ENCODE data around the gene PTCD3. TPM values are rescaled to one million over a fixed set of nuclear protein-coding genes. Genes with fewer than 3 reads are reported as not detected.

Gene PTCD3
- total RNA-seq, 2 experiments from 2014 or later = 136 to 139 TPM

DNA sequence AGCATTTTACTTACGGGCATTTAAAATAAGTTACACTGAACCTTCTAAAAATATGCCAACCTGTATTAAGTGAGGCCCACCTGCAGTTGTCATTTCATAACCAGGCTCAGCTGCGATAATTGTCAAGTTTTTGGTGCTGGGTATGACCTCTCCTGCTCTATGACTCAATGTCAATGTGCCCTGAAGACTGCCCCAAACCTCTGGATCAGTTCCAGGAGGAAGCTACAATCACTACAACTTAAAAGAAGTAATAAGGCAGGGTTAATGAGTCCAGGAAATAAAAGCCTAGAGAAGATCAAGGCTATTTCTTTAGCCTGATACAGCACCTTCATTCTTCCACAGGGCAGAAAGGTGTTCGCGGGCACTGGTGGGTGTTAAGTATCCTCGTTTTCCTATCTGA lies 23.3 kb upstream of the PTCD3 start:
- peaks cover 35% of the 10 kb centered on the region for H3K36me3 Mint-ChIP-seq (ENCODE audit: low read depth)
- no peaks in the 10 kb centered on the region for H3K27me3 Mint-ChIP-seq (ENCODE audit: low read depth)
- H3K27ac Mint-ChIP-seq = no peak overlapping the region
- ATAC-seq (no peak), DNase-seq (no peak)
- no peaks in the 10 kb centered on the region for H3K9me3 Mint-ChIP-seq (ENCODE audit: insufficient read depth)
- ChIA-PET POLR2A (no interaction called here), CTCF (interaction anchor here (1.2 to 11.8 kb wide), 3 partner anchors 194 to 354 kb away, joined by 5 to 442 read pairs (median 5); partner anchors contain the start of gene ST3GAL5)
- H3K4me3 Mint-ChIP-seq = no peak overlapping the region
- H3K4me1 Mint-ChIP-seq (ENCODE audit: low read depth) = peaks cover 31% of the 10 kb centered on the region

DNA sequence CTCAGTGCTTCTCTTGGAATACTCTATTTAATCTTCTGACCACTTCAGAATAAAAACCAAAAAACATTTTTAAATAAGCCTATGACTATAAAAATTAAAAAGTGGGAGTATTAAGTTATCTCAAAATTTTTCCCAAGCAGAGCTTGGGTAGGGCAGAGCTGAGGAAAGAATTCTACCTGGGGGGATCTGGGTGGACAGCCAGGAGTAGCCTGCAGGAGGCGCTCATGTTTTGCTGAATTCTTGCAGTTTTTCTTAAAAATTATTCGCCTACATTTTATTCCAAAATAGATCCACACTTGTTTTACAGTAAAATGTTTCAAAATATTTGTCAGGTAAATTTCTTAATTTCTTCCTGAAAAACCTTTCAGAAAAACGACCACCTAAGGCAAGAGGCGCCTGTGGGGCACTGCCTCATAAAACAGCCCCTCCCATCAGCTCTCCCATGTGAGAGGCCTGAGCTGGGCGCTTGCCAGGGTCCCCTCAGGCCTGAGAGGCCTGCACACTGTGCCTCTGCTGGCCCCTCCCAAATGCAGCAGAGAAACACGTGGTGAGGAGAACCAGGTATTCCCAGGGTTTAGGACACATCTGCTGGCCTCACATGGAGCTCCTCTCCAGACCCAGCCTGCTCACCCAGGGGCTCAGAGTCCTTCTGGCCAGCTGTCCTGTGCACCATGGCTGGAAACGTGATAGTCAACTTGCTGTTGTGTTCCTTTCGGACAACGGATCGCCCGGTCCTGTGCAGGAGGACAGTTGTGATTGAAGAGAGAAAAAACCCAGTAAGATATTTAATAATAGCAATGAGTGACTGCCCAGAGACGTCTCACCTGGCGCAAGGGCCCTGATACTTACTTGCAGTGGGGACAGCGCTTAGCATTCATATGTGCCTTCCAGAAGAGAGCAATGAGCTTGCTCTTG lies 17.8 kb upstream of the PTCD3 start:
- Mint-ChIP-seq H3K27me3 (ENCODE audit: low read depth) (no peaks in the 10 kb centered on the region), H3K36me3 (ENCODE audit: low read depth) (peaks cover 34% of the 10 kb centered on the region), H3K4me3 (no peak overlapping the region), H3K4me1 (ENCODE audit: low read depth) (no peaks in the 10 kb centered on the region), H3K27ac (no peak overlapping the region), H3K9me3 (ENCODE audit: insufficient read depth) (no peaks in the 10 kb centered on the region)
- DNase-seq = no peak
- POLR2A ChIA-PET = no interaction called here
- CTCF ChIA-PET = interaction anchor here (0.7 to 2.4 kb wide), 20 partner anchors 8 to 431 kb away, joined by 3 to 15 read pairs (median 4); partner anchors contain the start of gene ST3GAL5
- no peak for ATAC-seq

DNA sequence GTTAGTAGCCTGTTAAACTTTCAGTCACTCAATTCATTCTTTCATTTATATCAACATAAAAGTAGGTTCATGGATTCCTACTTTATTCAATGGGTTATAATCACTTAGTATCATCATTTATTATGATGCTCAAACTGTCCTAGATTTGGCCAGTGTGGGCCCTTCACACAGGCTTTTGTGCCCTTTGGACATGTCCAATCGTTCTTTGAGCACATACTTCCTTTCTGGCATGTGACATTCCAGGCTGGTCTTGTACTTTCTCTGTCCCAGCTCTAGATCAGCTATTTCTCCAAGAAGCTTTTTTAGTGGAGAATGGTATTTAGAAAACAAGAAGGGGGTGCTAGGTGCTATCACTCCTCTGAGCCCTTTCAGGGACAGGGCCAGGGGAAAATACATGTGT lies 11.8 kb upstream of the PTCD3 start:
- no peak for DNase-seq
- Mint-ChIP-seq H3K27me3 (ENCODE audit: low read depth) (no peaks in the 10 kb centered on the region), H3K36me3 (ENCODE audit: low read depth) (peaks cover 54% of the 10 kb centered on the region), H3K27ac (no peak overlapping the region), H3K4me3 (no peak overlapping the region), H3K9me3 (ENCODE audit: insufficient read depth) (no peaks in the 10 kb centered on the region), H3K4me1 (ENCODE audit: low read depth) (peaks cover 6% of the 10 kb centered on the region)
- POLR2A ChIA-PET = no interaction called here
- no peak for ATAC-seq
- CTCF ChIA-PET = interaction anchor here (2.5 kb wide), 1 partner anchor 15 kb away, joined by 5 read pairs; no protein-coding TSS in a partner anchor

DNA sequence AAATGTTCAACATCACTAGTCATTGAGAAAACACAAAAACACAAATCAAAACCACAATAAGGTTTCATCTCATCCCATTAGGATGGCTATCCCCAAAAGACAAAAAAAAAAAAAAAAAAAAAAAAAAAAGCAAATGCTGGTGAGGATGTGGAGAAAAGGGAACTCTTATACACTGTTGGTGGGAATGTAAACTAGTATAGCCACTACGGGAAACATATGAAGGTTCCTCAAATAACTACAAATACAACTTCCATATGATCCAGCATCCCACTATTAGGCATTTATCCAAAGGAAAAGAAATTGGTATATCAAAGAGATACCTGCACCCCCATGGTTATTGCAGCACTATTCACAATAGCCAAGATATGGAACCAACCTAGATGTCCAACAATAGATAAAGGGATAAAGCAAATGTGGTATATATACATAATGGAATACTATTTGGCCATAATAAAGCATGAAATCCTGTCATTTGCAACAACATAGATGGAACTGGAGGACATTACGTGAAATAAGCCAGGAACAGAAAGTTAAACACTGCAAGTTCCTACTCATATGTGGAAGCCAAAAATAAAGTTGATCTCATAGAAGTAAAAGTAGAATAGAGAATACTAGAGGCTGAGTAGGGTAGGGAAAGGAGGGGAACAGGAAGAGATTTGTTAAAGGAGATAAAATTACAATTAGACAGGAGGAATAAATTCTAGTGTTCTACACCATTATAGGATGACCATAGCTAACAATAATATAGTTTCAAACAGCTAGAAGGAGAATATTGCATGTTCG lies 8.7 kb upstream of the PTCD3 start:
- POLR2A ChIA-PET = interaction anchor here (1.7 kb wide), 1 partner anchor 9 kb away, joined by 14 read pairs; the partner anchor contains the start of genes POLR1A and PTCD3
- ATAC-seq = no peak
- CTCF ChIA-PET = interaction anchor here (1.7 kb wide), 1 partner anchor 267 kb away, joined by 4 read pairs; no protein-coding TSS in a partner anchor
- peaks cover 4% of the 10 kb centered on the region for H3K9me3 Mint-ChIP-seq (ENCODE audit: insufficient read depth)
- no peaks in the 10 kb centered on the region for H3K27me3 Mint-ChIP-seq (ENCODE audit: low read depth)
- H3K27ac Mint-ChIP-seq = no peak overlapping the region
- H3K4me3 Mint-ChIP-seq = no peak overlapping the region
- H3K36me3 Mint-ChIP-seq (ENCODE audit: low read depth) = peaks cover 57% of the 10 kb centered on the region
- H3K4me1 Mint-ChIP-seq (ENCODE audit: low read depth) = peaks cover 14% of the 10 kb centered on the region
- DNase-seq = no peak

DNA sequence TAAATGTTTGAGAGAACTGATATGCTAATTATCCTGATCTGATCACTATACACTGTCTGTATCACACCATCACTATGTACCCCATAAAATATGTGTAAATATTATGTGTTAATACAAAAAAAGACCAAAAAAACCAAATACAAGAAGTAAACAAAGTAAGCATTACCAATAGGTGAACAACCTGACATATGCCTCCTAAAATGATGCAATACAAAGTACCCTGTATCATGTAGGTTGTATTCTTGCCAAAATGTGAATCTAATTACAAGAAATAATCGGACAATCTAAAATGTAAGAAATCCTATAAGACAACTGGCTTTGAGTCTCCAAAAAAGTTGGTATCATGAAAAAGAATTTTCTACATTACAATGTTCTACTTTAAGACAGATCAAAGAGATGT lies 8.1 kb upstream of the PTCD3 start:
- no peaks in the 10 kb centered on the region for H3K27me3 Mint-ChIP-seq (ENCODE audit: low read depth)
- H3K4me1 Mint-ChIP-seq (ENCODE audit: low read depth) = peaks cover 20% of the 10 kb centered on the region
- ChIA-PET CTCF (interaction anchor here (1.0 to 3.1 kb wide), 4 partner anchors 9 to 268 kb away, joined by 4 to 13 read pairs (median 4); no protein-coding TSS in a partner anchor), POLR2A (no interaction called here)
- ATAC-seq = no peak
- peaks cover 61% of the 10 kb centered on the region for H3K36me3 Mint-ChIP-seq (ENCODE audit: low read depth)
- H3K9me3 Mint-ChIP-seq (ENCODE audit: insufficient read depth) = peaks cover 5% of the 10 kb centered on the region
- H3K4me3 Mint-ChIP-seq = no peak overlapping the region
- no peak overlapping the region for H3K27ac Mint-ChIP-seq
- no peak for DNase-seq

DNA sequence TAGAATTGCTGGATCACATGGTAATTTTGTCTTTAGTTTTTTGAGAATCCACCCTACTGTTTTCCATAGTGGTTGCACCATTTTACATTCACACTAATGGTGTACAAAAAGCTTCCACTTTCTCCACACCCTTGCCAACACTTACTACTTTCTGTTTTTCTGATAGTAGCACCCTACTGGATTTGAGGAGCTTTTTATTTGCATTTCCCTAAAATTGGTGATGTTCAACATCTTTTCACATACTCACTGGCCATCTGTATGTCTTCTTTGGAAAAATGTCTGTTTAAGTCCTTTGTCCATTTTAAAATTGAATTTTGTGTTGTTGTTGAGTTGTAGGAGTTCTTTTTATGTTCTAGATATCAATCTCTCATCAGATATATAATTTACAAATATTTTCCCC lies 3.9 kb upstream of the PTCD3 start:
- DNase-seq = no peak
- peaks cover 55% of the 10 kb centered on the region for H3K36me3 Mint-ChIP-seq (ENCODE audit: low read depth)
- ATAC-seq = no peak
- peaks cover 5% of the 10 kb centered on the region for H3K9me3 Mint-ChIP-seq (ENCODE audit: insufficient read depth)
- H3K27ac Mint-ChIP-seq = no peak overlapping the region
- POLR2A ChIA-PET = no interaction called here
- no peak overlapping the region for H3K4me3 Mint-ChIP-seq
- H3K27me3 Mint-ChIP-seq (ENCODE audit: low read depth) = no peaks in the 10 kb centered on the region
- peaks cover 37% of the 10 kb centered on the region for H3K4me1 Mint-ChIP-seq (ENCODE audit: low read depth)
- CTCF ChIA-PET = interaction anchor here (0.9 kb wide), 1 partner anchor 465 kb away, joined by 3 read pairs; no protein-coding TSS in a partner anchor

DNA sequence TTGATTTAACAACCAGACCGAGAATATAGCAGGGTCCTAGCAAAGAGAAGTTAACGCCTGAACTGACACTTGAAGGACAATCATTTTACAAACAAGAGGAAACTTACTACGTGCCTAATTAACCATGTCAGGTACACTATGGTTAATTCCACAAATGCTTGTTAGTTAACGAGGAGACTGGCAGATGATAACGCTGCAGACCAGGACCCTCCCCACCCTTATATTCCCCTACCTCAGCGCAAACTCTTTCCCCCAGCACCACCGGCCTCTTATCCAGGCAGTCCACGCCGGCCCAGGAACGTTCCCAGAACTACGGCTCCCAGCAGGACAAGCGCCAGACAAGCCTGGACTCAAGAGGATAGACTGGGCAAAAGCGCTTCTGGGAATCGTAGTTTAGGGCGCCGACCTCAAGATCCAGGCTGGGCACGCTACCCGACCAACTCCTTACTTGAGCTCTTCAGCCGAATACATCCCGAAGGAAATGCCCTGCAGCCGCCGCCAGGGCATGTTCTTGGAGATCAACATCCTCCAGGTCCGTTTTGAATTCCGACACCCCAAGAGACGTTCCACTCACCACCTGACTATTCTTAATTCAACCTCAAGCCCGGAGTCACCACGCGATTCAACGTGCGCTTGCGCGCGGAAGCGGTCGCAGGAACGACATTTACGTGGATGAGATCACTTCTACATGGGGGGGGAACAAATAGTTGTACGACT lies 625 bp upstream of the PTCD3 start, which contains the start of gene POLR1A:
POLR1A (minus strand) TSS at position 635 of the 717 bp plus-strand sequence; CDS start at position 525, 110 bp downstream.
- Mint-ChIP-seq H3K9me3 (ENCODE audit: insufficient read depth) (peaks cover 5% of the 10 kb centered on the region), H3K27me3 (ENCODE audit: low read depth) (no peaks in the 10 kb centered on the region), H3K4me3 (peak within 1 kb of the TSS; percentile 92), H3K27ac (peak within 1 kb of the TSS; percentile 99), H3K4me1 (ENCODE audit: low read depth) (peaks cover 46% of the 10 kb centered on the region), H3K36me3 (ENCODE audit: low read depth) (peaks cover 60% of the 10 kb centered on the region)
- DNase-seq (peak; percentile 91), ATAC-seq (peak; percentile 85)
- ChIA-PET CTCF (interaction anchor here (0.6 to 2.4 kb wide), 12 partner anchors 14 to 468 kb away, joined by 3 to 15 read pairs (median 4); partner anchors contain the start of genes IMMT and ST3GAL5), POLR2A (interaction anchor here (0.7 to 2.1 kb wide), 18 partner anchors 9 to 363 kb away, joined by 3 to 14 read pairs (median 4); partner anchors contain the start of gene IMMT)

DNA sequence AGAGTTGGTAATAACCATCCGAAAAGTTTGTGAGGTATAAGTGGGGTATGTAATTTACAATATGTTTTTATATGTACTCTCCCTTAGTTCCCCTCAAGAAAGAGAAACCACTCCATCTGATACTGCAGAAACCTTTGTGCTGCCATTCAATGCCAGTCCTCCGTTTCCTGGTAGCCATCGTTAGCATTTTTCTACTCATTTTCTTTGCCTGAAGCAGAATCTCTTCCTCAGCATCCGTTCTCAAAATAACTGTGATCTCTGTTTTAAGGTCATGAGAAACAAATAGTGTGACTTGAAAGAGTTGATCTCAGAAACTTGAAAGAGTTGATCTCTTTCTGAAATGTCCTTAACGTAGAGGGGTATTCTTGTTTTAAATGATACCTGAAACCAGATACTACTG lies 996 bp downstream of the PTCD3 start:
- H3K36me3 Mint-ChIP-seq (ENCODE audit: low read depth) = peaks cover 58% of the 10 kb centered on the region
- DNase-seq (no peak), ATAC-seq (no peak)
- POLR2A ChIA-PET = interaction anchor here (0.9 to 2.1 kb wide), 6 partner anchors 8 to 280 kb away, joined by 3 to 14 read pairs (median 8); no protein-coding TSS in a partner anchor
- peak overlapping the region; percentile 99 for H3K27ac Mint-ChIP-seq
- H3K27me3 Mint-ChIP-seq (ENCODE audit: low read depth) = no peaks in the 10 kb centered on the region
- peaks cover 41% of the 10 kb centered on the region for H3K4me1 Mint-ChIP-seq (ENCODE audit: low read depth)
- peaks cover 4% of the 10 kb centered on the region for H3K9me3 Mint-ChIP-seq (ENCODE audit: insufficient read depth)
- CTCF ChIA-PET = interaction anchor here (1.0 to 2.4 kb wide), 5 partner anchors 19 to 470 kb away, joined by 4 to 15 read pairs (median 8); no protein-coding TSS in a partner anchor
- peak overlapping the region; percentile 92 for H3K4me3 Mint-ChIP-seq

DNA sequence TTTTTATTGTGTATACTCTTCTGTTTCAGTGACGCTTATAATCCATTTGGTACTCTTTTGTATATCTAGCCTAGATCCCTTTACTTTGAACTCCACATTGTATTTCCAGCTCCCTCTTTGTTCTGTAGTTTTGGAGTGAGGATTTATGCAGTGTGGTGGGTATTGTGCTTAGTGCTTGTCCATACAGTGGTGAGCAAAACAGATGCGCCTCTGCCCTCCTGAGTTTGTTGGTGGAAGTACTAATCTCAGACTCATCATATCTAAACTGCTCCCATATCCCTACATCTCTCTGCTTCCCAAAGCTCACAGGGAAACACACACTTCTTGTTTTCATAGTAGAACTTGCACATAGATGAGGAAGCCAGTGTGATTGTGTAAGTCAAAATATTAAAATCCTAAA lies 12.1 kb downstream of the PTCD3 start:
- no peak for DNase-seq
- no peak for ATAC-seq
- ChIA-PET POLR2A (no interaction called here), CTCF (interaction anchor here (2.2 kb wide), 1 partner anchor 294 kb away, joined by 6 read pairs; no protein-coding TSS in a partner anchor)
- Mint-ChIP-seq H3K27ac (no peak overlapping the region), H3K36me3 (ENCODE audit: low read depth) (peaks cover 65% of the 10 kb centered on the region), H3K4me1 (ENCODE audit: low read depth) (no peaks in the 10 kb centered on the region), H3K27me3 (ENCODE audit: low read depth) (no peaks in the 10 kb centered on the region), H3K9me3 (ENCODE audit: insufficient read depth) (no peaks in the 10 kb centered on the region), H3K4me3 (no peak overlapping the region)

DNA sequence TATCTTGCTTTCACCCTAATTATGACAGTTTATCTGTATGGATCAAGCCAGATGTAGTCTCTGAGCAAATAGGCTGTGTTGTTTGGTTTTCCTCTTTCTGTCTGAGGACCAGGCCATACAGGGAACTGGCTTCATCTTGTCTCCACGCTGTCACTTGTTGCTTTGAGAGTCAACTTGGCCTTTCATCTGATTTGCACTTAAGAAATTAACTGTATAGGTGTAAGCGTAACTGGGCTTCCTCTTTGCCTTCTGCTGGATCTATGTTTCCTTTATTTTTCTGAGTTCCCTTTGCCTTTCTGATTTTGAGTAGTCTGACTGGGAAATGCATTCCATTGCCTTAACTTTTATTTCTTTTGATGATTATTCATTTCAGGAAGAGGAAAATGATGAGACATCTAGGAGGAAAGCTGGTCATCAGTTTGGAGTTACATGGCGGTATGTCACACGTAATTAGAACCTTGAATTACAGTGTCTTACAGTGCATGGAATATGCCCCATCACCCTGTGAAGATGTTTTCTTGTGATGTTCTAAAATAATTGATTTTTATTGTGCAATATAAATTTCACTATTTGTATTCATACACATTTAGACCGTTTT lies 17.4 kb downstream of the PTCD3 start:
- H3K4me1 Mint-ChIP-seq (ENCODE audit: low read depth) = no peaks in the 10 kb centered on the region
- ChIA-PET CTCF (no interaction called here), POLR2A (interaction anchor here (1.4 kb wide), 1 partner anchor 17 kb away, joined by 3 read pairs; the partner anchor contains the start of gene PTCD3)
- no peaks in the 10 kb centered on the region for H3K9me3 Mint-ChIP-seq (ENCODE audit: insufficient read depth)
- no peak overlapping the region for H3K27ac Mint-ChIP-seq
- no peak overlapping the region for H3K4me3 Mint-ChIP-seq
- H3K27me3 Mint-ChIP-seq (ENCODE audit: low read depth) = no peaks in the 10 kb centered on the region
- no peak for DNase-seq
- ATAC-seq = no peak
- peaks cover 67% of the 10 kb centered on the region for H3K36me3 Mint-ChIP-seq (ENCODE audit: low read depth)
